GM12874 (cell line): ENCODE results near the gene DMRTA1.

Experiments used
- TF ChIP-seq, protein P1 (sequence below): IDR thresholded peaks from 2 replicates; pipeline ENCODE4 v1.5.1; 2011; ENCODE audit warnings: low read depth, mild to moderate bottlenecking, control low read depth, low read length, moderate library complexity; ENCODE audit not compliant: insufficient read depth

DMRTA1 gene, protein sequence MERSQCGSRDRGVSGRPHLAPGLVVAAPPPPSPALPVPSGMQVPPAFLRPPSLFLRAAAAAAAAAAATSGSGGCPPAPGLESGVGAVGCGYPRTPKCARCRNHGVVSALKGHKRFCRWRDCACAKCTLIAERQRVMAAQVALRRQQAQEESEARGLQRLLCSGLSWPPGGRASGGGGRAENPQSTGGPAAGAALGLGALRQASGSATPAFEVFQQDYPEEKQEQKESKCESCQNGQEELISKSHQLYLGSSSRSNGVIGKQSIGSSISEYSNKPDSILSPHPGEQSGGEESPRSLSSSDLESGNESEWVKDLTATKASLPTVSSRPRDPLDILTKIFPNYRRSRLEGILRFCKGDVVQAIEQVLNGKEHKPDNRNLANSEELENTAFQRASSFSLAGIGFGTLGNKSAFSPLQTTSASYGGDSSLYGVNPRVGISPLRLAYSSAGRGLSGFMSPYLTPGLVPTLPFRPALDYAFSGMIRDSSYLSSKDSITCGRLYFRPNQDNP

DNA sequence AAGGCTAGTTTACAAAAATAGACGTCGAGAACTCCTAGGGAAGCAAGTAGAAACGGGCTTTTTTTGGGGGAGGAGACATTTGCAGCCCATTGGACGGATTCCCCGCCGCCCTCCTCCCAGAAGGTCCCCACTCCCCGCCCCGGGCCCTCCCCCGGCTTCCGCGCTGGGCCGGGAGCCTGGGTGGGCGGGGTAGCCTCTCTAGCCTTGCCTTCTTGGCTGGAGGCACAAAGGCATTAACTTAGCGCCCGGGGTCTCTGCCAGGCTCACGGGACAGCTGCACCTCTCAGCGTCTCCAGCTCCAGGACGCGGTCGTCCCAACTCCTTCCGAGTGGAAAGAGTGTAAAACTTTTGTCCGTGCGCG, at the start of gene DMRTA1:
Gene DMRTA1, plus strand, starts transcription at position 236 of the 361 bp plus-strand sequence. CDS start 242 bp downstream, outside the sequence.
- TF ChIP-seq, protein P1, sequence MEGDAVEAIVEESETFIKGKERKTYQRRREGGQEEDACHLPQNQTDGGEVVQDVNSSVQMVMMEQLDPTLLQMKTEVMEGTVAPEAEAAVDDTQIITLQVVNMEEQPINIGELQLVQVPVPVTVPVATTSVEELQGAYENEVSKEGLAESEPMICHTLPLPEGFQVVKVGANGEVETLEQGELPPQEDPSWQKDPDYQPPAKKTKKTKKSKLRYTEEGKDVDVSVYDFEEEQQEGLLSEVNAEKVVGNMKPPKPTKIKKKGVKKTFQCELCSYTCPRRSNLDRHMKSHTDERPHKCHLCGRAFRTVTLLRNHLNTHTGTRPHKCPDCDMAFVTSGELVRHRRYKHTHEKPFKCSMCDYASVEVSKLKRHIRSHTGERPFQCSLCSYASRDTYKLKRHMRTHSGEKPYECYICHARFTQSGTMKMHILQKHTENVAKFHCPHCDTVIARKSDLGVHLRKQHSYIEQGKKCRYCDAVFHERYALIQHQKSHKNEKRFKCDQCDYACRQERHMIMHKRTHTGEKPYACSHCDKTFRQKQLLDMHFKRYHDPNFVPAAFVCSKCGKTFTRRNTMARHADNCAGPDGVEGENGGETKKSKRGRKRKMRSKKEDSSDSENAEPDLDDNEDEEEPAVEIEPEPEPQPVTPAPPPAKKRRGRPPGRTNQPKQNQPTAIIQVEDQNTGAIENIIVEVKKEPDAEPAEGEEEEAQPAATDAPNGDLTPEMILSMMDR: no peak

DNA sequence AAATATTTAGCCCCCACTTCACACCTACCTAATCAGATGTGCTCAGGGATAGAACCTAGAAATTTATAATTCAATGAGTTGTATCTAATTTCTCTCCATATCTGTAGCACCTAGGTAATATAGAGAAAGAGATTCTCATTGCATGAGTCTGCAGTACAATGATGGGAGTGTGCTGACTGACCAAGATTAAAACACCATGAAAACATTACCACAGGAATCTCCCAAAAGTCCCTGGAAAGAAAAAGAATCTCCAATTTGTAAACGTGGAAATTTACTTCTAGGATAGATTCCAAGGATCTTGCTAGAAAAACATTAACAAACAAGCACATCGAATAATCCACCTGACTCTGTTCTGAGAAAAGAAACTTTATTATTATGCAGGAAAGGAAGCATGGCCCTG, 45.0 kb upstream of the DMRTA1 start:
- TF ChIP-seq, protein P1: no peak

DNA sequence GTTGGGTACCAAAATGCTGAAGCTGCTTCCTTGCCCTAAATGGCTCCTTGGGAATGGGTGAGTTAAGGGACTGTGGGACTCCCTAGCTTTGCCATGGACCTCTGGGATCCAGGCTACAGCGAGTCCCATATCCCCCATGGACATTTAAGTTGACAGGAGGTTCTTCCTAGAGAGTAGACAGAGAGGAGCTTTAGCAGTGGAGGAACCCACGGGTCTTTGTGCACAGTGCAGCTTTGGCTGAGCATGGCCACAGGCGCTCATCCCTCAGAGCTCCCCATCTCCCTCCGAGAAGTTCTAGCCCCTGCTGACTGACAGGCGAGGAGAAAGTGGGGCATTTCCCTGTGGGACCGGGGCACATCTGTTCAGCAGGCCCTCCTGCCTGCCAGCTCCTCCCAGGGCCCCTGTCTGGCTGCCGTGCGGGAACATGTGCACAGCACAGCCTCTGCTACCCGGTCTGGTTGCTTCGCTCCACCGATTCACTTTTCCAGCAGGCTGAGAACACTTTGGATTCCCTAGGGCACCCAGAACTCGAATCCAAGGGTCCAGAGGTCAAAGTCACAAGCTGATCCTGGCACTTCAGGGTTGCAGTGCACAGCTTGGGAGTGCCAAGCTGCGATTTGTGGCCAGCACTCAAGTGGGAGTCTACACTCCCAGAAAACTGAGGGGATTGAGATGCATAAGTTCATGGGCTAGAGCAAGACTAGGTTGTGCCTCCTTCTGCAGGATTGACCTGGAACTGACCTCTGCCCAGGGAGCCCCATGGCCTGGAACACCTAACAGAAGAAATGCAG, 40.6 kb upstream of the DMRTA1 start:
- TF ChIP-seq, protein P1: no peak

DNA sequence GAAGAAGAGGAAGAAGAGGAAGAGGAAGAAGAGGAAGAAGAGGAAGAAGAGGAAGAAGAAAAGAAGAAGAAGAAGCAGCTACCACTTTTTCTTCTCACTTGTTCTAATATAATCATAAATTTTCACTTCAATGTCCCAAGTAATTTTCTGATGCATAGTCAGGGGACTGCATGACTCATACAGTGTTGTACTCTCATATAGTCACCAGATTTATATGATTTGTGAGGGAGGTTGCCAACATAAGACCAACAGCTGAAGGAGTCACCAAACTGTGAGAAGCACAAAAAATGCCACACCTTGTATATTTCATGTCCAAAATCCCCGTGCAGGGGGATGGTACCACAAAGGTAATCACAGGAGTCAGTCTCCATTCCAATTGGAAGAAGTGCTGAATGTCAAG, 32.7 kb upstream of the DMRTA1 start:
- TF ChIP-seq, protein P1: no peak

DNA sequence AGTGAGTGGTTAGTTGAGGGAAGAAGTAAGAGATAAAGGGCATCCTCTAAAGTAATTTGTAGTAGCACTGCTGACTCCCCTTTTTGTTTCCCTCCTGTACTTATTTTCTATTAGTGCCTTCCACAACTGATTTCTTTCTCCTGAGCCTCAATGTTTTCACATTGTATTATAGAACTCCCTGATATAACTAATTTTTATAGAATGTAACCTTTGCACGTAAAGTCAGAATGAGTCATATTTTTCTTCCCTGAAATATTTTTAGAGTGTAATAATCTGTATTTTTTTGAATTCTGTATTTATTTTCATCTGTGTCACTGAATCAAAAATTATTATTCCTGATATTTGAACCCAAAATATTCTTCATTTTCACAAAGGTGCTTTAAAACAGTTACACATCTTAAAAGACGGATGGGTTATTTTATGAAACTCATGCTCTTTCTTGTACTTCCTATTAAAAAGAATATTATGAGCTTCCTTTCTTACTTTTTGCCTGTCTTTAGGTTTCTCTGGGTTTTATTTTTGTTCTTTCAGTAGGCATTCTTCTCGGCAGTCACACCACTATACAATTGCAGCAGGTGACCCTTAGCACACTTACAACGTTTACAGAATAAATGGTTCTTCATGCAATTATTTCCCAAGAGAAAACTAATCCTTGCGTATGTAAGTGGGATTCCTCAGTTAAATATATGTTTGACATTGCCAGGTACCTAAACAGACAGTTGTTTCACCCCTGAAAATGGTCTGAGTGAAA, 30.5 kb upstream of the DMRTA1 start:
- TF ChIP-seq, protein P1: no peak

DNA sequence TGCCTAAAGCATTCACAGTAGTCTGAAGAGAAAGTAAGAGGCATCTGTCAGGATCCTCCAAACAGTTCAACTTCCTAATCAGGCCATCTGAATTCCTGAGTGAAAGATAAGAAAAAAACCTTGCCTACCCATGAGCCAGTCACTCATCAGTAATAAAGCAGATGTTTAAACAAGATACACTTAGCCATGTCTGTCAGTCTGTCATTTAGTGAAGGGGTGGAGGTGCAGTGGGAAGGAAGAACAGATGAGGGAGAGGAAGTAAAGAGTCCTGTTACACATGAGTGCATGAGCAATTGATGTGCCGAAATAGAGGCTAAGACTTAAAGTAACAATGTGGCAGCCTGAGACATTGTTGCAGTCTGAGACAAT, 29.9 kb upstream of the DMRTA1 start:
- TF ChIP-seq, protein P1: no peak

DNA sequence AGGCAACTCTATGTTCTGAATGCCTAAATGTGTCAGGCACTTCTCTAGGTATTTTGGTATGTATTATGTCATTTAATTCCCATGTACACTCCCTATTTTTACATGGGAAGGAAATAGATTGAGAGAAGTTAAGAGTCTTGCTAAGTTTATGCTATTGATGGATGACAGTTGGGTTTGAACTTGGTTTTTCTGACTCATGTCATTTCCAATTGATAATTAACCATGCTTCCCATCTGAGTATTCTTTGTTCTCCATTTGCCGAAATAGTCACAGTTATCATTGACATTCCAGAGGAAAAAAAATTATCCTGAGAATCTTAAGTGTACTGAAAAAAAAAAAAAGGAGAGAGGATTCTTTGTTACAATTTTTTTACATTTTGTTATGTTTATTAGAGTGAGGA, 23.1 kb upstream of the DMRTA1 start:
- TF ChIP-seq, protein P1: no peak
